ENCODE results near the gene STXBP1.

The STXBP1 gene

GRCh38 chr9:127651697-127652610, 39.9 kb downstream of the STXBP1 start:
- in situ Hi-C loops (cut with MboI; ENCODE audit: low sequenced_read_pairs) = no loop called here

DNA sequence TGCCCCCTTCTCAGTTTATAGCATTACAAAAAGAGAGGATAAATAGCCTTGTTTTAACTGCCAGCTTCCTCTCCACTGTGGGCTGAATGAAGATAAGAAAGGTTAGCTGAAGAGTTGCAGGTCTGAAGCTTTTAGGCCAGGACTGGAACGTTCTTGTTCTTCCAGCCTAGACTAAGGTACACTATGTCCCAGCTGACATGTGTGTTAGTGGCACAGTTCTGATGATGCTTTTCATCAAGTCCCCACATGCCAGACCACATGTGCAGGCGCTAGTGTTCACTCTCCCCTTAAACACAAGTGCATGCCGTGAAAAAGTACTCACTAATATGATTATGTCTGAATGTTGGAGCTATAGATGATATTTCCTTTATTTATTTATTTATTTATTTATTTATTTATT, 40.7 kb downstream of the STXBP1 start:
- in situ Hi-C loops (cut with MboI; ENCODE audit: low sequenced_read_pairs) = no loop called here

DNA sequence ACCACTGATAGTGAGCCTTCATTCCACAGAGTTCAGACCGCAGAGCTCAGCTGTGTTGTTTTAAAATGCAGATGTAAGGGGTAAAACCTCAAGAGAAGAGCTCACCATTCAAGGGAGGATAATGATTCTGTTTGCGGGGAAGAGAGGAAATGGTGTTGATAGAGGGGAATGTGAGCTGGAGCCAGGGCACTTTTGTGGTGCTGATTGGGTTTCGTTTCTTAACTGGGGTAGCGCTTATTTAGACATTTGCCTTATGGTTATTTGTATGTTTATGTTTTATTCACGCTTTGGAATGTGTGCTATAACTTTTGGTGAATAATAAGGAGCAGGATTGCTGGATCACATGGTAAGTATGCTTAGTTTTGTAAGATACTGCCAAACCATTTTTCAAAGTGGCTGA, 42.5 kb downstream of the STXBP1 start:
- in situ Hi-C loops (cut with MboI; ENCODE audit: low sequenced_read_pairs) = no loop called here

GRCh38 chr9:127658428-127658827, 46.4 kb downstream of the STXBP1 start:
- in situ Hi-C loops (cut with MboI; ENCODE audit: low sequenced_read_pairs) = no loop called here

- in situ Hi-C loops (cut with MboI; ENCODE audit: low sequenced_read_pairs) = no loop called here
Observed at GRCh38 chr9:127660886-127661741, 49.0 kb downstream of the STXBP1 start.

DNA sequence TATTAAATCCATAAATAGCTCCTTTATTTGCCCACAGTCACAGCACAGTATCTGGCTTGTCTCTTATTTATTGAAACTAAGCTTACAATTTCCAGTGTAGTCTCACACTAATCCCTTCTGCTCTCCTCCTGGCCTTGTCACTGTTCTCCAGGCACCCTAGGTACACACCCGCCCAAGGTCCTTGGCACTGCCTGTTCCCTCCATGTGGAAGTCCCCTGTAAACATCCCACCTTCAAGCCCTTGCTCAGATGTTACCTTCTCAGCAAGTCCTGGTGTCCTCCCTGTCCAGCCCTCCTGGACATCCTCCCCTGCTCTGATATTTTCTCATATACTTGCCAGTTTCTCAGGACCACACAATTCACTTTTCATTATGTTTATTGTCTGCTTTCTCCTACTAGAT, 50.5 kb downstream of the STXBP1 start:
- in situ Hi-C loops (cut with MboI; ENCODE audit: low sequenced_read_pairs) = no loop called here

GRCh38 chr9:127664324-127664677, 52.2 kb downstream of the STXBP1 start:
- in situ Hi-C loops (cut with MboI; ENCODE audit: low sequenced_read_pairs) = no loop called here

GRCh38 chr9:127664678-127665507, 52.8 kb downstream of the STXBP1 start:
- in situ Hi-C loops (cut with MboI; ENCODE audit: low sequenced_read_pairs) = no loop called here

DNA sequence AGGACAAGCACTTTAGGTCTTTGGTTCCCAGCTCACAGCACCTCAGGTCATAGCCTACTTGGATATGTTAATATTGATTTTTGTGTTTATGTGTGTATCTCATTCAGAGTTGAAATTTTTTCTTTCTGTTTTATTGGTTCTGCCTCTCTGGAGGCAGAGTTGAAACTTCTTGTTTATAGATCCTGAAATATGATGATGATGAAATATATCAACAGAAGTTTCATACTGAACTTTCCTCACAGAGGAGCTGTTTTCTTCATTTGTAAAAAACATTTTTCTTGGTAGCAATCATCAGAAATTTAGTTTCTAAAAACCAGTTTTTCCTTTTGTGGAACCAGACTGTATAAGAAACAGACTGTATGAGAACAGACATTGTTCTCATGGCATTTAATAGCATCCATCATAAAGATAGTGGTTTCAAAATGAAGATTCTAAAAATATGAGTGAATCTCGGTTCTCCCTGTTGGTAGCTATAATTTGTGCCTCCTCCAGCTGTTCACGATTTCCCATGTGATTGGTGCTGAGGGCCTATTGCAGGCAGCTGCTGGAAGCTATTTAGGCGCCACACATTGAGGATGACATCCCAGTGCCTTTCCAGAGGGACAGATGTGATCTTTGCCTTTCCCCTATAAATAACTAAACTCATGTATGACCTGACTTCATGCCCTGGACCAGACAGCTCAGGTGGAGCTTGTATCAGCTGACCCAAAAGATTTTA, 55.2 kb downstream of the STXBP1 start:
- in situ Hi-C loops (cut with MboI; ENCODE audit: low sequenced_read_pairs) = no loop called here

GRCh38 chr9:127667906-127668305, 55.8 kb downstream of the STXBP1 start:
- in situ Hi-C loops (cut with MboI; ENCODE audit: low sequenced_read_pairs) = no loop called here

DNA sequence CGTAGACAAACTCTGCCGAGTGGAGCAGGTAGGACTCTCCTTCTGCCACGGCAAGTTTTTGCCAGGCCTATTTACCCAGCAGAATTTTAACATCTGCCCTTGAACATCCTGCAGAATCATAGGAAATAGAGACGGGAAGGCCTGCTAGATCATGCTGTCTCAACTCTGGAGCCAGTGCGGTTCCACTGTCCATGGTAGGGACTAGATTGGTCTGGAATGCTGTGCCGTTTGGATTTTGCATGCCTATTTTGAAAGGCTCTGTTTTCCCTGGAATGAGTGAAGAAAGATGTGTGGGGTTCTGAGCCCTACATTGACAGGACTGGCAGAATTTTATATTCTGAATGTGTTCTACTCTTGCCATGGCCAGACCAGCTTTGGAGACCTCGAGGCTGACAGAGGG, 61.2 kb downstream of the STXBP1 start:
- in situ Hi-C loops (cut with MboI; ENCODE audit: low sequenced_read_pairs) = no loop called here

- in situ Hi-C loops (cut with MboI; ENCODE audit: low sequenced_read_pairs) = no loop called here
Observed at GRCh38 chr9:127676638-127677037, 64.6 kb downstream of the STXBP1 start.

DNA sequence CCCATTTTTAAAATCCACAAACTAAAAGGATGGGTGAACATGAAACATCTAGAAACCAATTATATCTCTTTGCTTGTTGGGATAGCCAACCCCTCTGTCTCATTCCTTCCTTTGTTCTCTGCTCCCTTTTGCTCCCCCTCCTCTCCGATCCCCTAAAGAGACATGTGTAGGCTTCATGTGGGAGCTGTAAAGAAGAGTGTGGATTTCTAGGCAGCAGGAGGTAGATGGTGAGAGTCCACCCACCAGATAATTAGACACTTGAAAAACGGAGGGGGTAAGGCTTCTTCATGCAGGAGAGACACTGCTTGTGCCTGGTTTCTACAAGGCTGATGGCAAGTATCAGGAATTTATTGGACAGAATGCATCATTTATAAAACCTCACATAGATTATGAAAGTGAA, 67.4 kb downstream of the STXBP1 start:
- in situ Hi-C loops (cut with MboI; ENCODE audit: low sequenced_read_pairs) = no loop called here

DNA sequence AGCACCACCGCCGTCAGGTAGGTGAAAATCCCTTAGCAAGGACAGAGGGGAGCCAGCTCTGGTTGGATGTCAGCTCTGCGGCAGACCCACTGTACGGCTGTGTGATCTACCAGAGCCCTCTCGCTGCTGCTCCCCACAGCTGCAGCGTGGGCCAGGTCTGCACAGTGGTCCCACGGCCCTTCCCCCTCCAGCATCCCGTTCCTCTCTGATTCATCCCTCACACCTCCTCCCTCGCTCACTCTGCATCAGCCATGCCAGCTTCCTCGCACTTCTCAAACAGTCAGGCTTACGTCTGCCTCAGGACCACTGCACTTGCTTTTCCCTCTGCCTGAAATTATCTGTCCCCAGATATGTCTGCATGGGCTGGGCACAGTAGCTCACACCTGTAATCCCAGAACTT, 68.1 kb downstream of the STXBP1 start:
- in situ Hi-C loops (cut with MboI; ENCODE audit: low sequenced_read_pairs) = no loop called here

DNA sequence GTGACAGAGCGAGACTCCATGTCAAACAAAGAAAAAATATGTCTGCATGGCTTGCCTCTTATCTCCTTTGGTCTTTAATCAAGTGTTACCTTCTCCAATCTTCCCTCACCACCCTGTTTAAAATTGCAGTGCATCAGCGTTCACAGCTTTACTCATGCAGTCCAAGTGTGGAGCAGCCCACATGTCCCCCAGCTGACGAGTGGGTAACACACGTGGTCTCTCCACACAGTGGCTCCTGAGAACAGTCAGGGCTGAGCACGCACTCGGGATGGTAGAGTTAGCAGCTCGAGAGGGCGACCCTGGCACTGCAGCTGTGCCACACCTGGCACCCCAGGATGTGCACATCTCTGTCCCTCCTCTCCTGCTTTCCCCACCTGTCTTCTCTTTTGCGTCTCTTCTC, 68.8 kb downstream of the STXBP1 start:
- in situ Hi-C loops (cut with MboI; ENCODE audit: low sequenced_read_pairs) = no loop called here

DNA sequence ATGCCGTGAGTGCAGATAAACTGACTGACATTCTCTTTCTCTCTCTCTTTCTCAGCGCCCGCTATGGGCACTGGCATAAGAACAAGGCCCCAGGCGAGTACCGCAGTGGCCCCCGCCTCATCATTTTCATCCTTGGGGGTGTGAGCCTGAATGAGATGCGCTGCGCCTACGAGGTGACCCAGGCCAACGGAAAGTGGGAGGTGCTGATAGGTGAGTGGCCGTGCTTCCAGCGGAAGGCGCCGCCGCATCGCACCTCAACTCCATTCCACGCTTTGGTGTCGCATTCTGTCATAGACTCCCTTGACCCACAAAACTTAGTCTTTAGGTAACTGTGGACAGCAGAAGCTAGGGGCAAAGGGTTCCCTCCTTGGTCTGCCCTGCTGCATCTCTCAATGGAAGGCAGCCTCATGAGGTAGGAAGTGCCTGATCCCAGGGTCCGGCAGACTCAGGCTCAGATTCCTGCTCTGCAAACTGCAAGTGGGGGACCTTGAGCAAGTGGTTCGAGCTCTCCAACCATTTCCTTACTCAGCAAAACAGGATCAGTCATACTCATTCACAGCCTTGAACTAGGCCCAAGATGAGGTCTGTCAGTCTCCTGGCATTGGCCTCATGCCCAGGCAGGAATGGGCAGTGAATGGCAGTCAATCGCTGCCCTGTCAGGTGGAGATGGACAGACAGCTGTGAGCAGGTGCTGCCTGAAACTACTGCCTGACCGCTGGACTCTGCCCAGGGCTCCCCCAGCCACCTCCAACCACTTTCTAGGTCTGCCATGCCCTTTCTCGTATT, 70.5 kb downstream of the STXBP1 start:
- in situ Hi-C loops (cut with MboI; ENCODE audit: low sequenced_read_pairs) = no loop called here

- in situ Hi-C loops (cut with MboI; ENCODE audit: low sequenced_read_pairs) = no loop called here
Observed at GRCh38 chr9:127683723-127684122, 71.6 kb downstream of the STXBP1 start.

- in situ Hi-C loops (cut with MboI; ENCODE audit: low sequenced_read_pairs) = no loop called here
Observed at GRCh38 chr9:127684576-127684975, 72.5 kb downstream of the STXBP1 start.

DNA sequence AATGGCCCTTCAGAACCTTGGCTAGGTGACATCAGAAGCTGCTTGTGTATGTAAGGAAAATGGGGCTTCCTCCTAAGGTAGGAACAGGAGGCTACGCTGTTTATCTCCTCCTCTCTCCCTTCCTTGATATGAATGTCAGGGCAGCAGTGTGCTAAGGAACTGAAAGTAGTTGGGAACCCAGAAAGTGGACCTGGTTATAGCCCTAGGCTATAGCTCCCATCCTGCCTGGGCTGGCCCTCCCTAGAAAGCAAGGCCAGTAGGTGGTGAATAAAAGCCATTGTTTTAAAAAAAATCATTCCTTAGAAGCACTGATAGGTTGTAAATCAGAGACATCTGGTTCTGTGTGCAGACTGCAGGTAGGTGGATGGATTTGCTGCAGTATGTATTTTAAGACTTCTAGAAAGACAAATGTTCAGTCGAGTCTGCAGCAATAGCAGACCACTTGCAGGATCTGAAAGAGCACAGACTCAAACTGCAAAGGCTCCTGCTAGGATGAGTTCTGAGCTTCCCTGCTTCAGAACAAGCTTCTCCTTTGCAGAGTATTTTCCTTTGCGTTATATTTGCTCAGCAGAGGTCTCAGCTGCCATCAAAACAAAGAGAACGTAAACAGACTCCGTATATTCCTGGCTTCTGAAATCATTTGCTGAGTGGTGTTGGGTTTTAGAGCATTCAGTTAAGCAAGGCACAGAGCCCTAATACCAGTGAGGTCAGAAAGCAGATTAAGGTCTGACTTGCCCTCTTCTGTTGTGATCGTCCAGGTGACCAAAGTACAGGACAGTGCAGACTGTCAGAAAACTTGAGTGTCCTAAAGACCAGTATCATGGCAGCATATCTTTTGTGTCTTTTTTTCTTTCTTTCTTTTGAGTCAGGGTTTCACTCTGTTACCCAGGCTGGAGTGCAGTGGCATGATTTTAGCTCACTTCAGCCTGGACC, 74.7 kb downstream of the STXBP1 start:
- in situ Hi-C loops (cut with MboI; ENCODE audit: low sequenced_read_pairs) = no loop called here
